ENCODE measurements around the gene ARID1B. TPM values are rescaled to one million over a fixed set of nuclear protein-coding genes. Genes with fewer than 3 reads are reported as not detected.

ARID1B gene
- total and polyA plus RNA-seq, 7 donors, result 8.4 to 115 (median 69.6) TPM

- Histone ChIP-seq H3K27me3 (no peaks in the 10 kb centered on the region), H3K9me3 (no peaks in the 10 kb centered on the region), H3K4me3 (no peak overlapping the region), H3K4me1 (peaks cover 0 to 6% (median 0%) of the 10 kb centered on the region in 4 donors), H3K36me3 (no peaks in the 10 kb centered on the region), H3K27ac (no peak overlapping the region)
- 82 to 91% methylated on average over 10 of the region's 10 CpGs for WGBS, 2 donors
- no peak for DNase-seq
- intact Hi-C loops (cut with DNase I), result no loop called here
- TF ChIP-seq POLR2AphosphoS5 (IDR thresholded peaks at IDR 0.05) (no peak), POLR2A (IDR thresholded peaks at IDR 0.05) (no peak), CTCF (IDR thresholded peaks at IDR 0.05) (no peak), EP300 (IDR thresholded peaks at IDR 0.05) (no peak)
These were observed 343.5 kb downstream of the ARID1B start for GRCh38 chr6:157120534-157121232.

- no peak for TF ChIP-seq CTCF (IDR thresholded peaks at IDR 0.05)
- no peak for TF ChIP-seq EP300 (IDR thresholded peaks at IDR 0.05)
- TF ChIP-seq POLR2A (IDR thresholded peaks at IDR 0.05), result no peak
- TF ChIP-seq POLR2AphosphoS5 (IDR thresholded peaks at IDR 0.05), result no peak
- DNase-seq, result no peak
- 97% methylated on average over 6 of the region's 6 CpGs for WGBS, 2 donors
- H3K4me3 ChIP-seq, result no peak overlapping the region
- peaks cover 0 to 6% (median 0%) of the 10 kb centered on the region in 4 donors for H3K4me1 ChIP-seq
- H3K36me3 ChIP-seq, result no peaks in the 10 kb centered on the region
- intact Hi-C loops (cut with DNase I), result no loop called here
- H3K27ac ChIP-seq, result no peak overlapping the region
- H3K27me3 ChIP-seq, result no peaks in the 10 kb centered on the region
- H3K9me3 ChIP-seq, result no peaks in the 10 kb centered on the region
These were observed 344.7 kb downstream of the ARID1B start for GRCh38 chr6:157121897-157122296.

- no peak overlapping the region for H3K27ac ChIP-seq
These were observed 346.1 kb downstream of the ARID1B start for GRCh38 chr6:157123234-157123633.

GRCh38 chr6:157124485-157125254, 347.5 kb downstream of the ARID1B start:
- 85 to 94% methylated on average over 5 of the region's 5 CpGs for WGBS, 2 donors
- no peaks in the 10 kb centered on the region for H3K36me3 ChIP-seq
- no peaks in the 10 kb centered on the region for H3K9me3 ChIP-seq
- H3K27me3 ChIP-seq, result no peaks in the 10 kb centered on the region
- no peak overlapping the region for H3K4me3 ChIP-seq
- intact Hi-C loops (cut with DNase I), result no loop called here
- H3K27ac ChIP-seq, result no peak overlapping the region
- no peak for DNase-seq
- H3K4me1 ChIP-seq, result peaks cover 0 to 8% (median 4%) of the 10 kb centered on the region in 4 donors
- TF ChIP-seq CTCF (IDR thresholded peaks at IDR 0.05), result no peak
- no peak for TF ChIP-seq EP300 (IDR thresholded peaks at IDR 0.05)
- TF ChIP-seq POLR2AphosphoS5 (IDR thresholded peaks at IDR 0.05), result no peak
- no peak for TF ChIP-seq POLR2A (IDR thresholded peaks at IDR 0.05)

More at GRCh38 chr6:157123234-157123633, 346.1 kb downstream of the ARID1B start:
- Histone ChIP-seq H3K4me3 (no peak overlapping the region), H3K9me3 (no peaks in the 10 kb centered on the region), H3K36me3 (no peaks in the 10 kb centered on the region), H3K27me3 (no peaks in the 10 kb centered on the region), H3K4me1 (peaks cover 0 to 6% (median 0%) of the 10 kb centered on the region in 4 donors)
- WGBS, 2 donors, result 64 to 82% methylated on average over 6 of the region's 6 CpGs
- no peak for DNase-seq
- intact Hi-C loops (cut with DNase I), result no loop called here
- no peak for TF ChIP-seq EP300 (IDR thresholded peaks at IDR 0.05)
- no peak for TF ChIP-seq CTCF (IDR thresholded peaks at IDR 0.05)
- TF ChIP-seq POLR2AphosphoS5 (IDR thresholded peaks at IDR 0.05), result no peak
- no peak for TF ChIP-seq POLR2A (IDR thresholded peaks at IDR 0.05)
